MM.1S (cell line): ENCODE measurements around the gene ACIN1.

Experiments used
- DNase-seq: peaks from one replicate; pipeline ENCODE4 v3.0.0-alpha.2; 2015
- H2AFZ ChIP-seq: fragments of 300-600 bp; sonication (generic); 2 replicates; pipeline ENCODE4 v1.6.0; 2016; ENCODE audit warnings: antibody characterized with exemption, low read length
- H3F3A ChIP-seq: fragments of 300-600 bp; sonication (generic); 2 replicates; pipeline ENCODE4 v1.6.1; 2016; ENCODE audit warnings: mild to moderate bottlenecking, antibody characterized with exemption, low read length, moderate library complexity, mixed read lengths; ENCODE audit not compliant: insufficient read depth
- H3K27ac ChIP-seq: fragments of 300-600 bp; sonication (generic); 2 replicates; pipeline ENCODE4 v1.5.1; 2016; ENCODE audit warnings: mild to moderate bottlenecking, low read length
- H3K27me3 ChIP-seq: fragments of 300-600 bp; sonication (generic); replicated peaks from 2 replicates; pipeline ENCODE4 v1.6.0; 2016; ENCODE audit warnings: low read length; ENCODE audit not compliant: insufficient read depth
- H3K36me3 ChIP-seq: fragments of 300-600 bp; sonication (generic); replicated peaks from 2 replicates; pipeline ENCODE4 v1.6.1; 2016; ENCODE audit warnings: mild to moderate bottlenecking, low read length, mixed read lengths; ENCODE audit not compliant: insufficient read depth
- H3K4me1 ChIP-seq: fragments of 300-600 bp; sonication (generic); 2 replicates; pipeline ENCODE4 v1.6.1; 2016; ENCODE audit warnings: low read length, mixed read lengths
- H3K4me2 ChIP-seq: fragments of 300-600 bp; sonication (generic); 2 replicates; pipeline ENCODE4 v1.6.0; 2016; ENCODE audit warnings: low read depth, low read length
- H3K4me3 ChIP-seq: fragments of 300-600 bp; sonication (generic); 2 replicates; pipeline ENCODE4 v1.5.1; 2016; ENCODE audit warnings: low read length, mixed read lengths
- H3K79me2 ChIP-seq: fragments of 300-600 bp; sonication (generic); 2 replicates; pipeline ENCODE4 v1.6.1; 2016; ENCODE audit warnings: mixed run types, low read length, mixed read lengths
- H3K9ac ChIP-seq: fragments of 300-600 bp; sonication (generic); 2 replicates; pipeline ENCODE4 v1.6.1; 2016; ENCODE audit warnings: low read length, mixed read lengths
- H3K9me2 ChIP-seq: fragments of 300-600 bp; sonication (generic); replicated peaks from 2 replicates; pipeline ENCODE4 v1.6.1; 2016; ENCODE audit warnings: mild to moderate bottlenecking, low read length, mixed read lengths; ENCODE audit not compliant: insufficient read depth
- H3K9me3 ChIP-seq: fragments of 300-600 bp; sonication (generic); replicated peaks from 2 replicates; pipeline ENCODE4 v1.6.1; 2016; ENCODE audit warnings: mild to moderate bottlenecking, low read length, mixed read lengths; ENCODE audit not compliant: insufficient read depth
- H4K20me1 ChIP-seq: fragments of 300-600 bp; sonication (generic); 2 replicates; pipeline ENCODE4 v1.6.1; 2016; ENCODE audit warnings: mild to moderate bottlenecking, low read length, moderate library complexity, mixed read lengths; ENCODE audit not compliant: insufficient read depth
- EZH2 ChIP-seq: fragments of 300-600 bp; sonication (generic); optimal IDR thresholded peaks from 2 replicates; pipeline ENCODE3; 2017; ENCODE audit warnings: low read depth, mild to moderate bottlenecking, antibody characterized with exemption, low read length, mixed read lengths
- EZH2phosphoT487 ChIP-seq: fragments of 300-600 bp; sonication (generic); IDR thresholded peaks from 2 replicates; pipeline ENCODE4 v1.6.1; 2018; ENCODE audit warnings: antibody characterized with exemption, low read length
- TF ChIP-seq, protein P1 (sequence below): fragments of 300-600 bp; sonication (generic); IDR thresholded peaks from 2 replicates; pipeline ENCODE4 v1.5.1; 2016; ENCODE audit warnings: antibody characterized with exemption, low read length, mixed read lengths

The ACIN1 gene

DNA sequence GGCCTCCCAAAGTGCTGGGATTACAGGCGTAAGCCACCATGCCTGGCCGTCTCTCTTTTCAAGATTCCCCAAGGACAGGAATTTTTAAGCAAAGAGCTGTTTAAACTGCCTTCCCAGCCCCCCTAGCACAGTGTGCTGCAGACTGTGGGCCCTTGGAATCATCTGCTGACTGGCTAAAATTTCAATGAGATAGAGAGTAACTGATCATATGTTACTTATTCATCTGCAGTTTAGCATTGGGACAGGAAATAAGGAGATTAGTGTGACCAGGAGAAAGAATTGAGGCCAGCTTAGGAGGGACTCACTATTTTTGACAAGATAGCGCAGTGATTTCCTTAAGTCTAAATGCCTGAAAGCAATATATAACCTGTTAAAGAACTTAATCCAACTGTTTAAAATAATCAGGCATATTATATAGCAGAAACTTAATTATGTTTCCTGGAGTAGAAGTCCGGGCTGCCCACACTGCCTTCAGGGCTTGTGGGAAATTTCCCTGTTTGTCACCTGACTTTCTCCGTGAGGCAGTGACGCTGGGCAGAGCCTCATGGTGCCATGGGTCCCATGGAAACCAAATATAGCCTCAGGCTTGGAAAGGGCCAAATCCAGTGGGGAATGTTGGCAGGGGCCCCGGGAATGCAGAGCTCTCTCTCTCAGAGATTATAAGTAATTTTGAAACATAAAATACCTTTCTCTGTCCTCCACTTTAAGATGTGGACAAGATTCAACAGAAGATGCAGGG, 46.9 kb upstream of the ACIN1 start:
- H3K27ac ChIP-seq, result no peak overlapping the region

DNA sequence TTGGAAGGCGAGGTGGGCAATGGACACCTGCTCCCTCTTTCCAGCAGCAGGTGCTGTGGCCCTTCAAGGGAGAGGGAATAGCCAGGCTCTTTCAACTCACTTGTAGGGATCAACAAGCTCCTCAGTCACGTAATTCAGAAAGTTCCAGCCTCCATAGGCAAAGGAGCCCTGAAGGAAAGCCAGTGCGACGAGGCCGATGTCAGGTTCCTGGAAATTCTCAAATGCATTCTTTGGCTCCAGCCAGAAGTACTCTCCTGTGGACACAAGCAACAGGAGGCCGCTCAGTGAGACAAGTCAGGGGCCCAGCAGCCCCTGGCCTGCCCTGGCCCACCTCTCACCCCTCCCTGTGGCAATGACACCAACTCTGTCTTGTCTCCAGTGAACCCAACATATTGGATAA, 45.4 kb upstream of the ACIN1 start:
- Histone ChIP-seq H3K36me3 (no peaks in the 10 kb centered on the region), H3K9me3 (no peaks in the 10 kb centered on the region), H3K9ac (no peak overlapping the region), H3F3A (no peaks in the 10 kb centered on the region), H3K27ac (no peak overlapping the region), H3K79me2 (no peaks in the 10 kb centered on the region), H3K4me2 (no peak overlapping the region), H3K27me3 (no peaks in the 10 kb centered on the region), H3K4me3 (no peak overlapping the region), H4K20me1 (no peaks in the 10 kb centered on the region), H2AFZ (no peak overlapping the region), H3K9me2 (no peaks in the 10 kb centered on the region), H3K4me1 (no peaks in the 10 kb centered on the region)
- DNase-seq, result no peak
- TF ChIP-seq EZH2phosphoT487 (no peak), EZH2 (no peak)
- TF ChIP-seq, protein P1, sequence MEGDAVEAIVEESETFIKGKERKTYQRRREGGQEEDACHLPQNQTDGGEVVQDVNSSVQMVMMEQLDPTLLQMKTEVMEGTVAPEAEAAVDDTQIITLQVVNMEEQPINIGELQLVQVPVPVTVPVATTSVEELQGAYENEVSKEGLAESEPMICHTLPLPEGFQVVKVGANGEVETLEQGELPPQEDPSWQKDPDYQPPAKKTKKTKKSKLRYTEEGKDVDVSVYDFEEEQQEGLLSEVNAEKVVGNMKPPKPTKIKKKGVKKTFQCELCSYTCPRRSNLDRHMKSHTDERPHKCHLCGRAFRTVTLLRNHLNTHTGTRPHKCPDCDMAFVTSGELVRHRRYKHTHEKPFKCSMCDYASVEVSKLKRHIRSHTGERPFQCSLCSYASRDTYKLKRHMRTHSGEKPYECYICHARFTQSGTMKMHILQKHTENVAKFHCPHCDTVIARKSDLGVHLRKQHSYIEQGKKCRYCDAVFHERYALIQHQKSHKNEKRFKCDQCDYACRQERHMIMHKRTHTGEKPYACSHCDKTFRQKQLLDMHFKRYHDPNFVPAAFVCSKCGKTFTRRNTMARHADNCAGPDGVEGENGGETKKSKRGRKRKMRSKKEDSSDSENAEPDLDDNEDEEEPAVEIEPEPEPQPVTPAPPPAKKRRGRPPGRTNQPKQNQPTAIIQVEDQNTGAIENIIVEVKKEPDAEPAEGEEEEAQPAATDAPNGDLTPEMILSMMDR, result no peak

More for the DNA sequence above, 46.9 kb upstream of the ACIN1 start:
- H3K79me2 ChIP-seq, result no peaks in the 10 kb centered on the region
- H3K4me3 ChIP-seq, result no peak overlapping the region
- no peaks in the 10 kb centered on the region for H3K4me1 ChIP-seq
- H3K4me2 ChIP-seq, result no peak overlapping the region
- H3K9ac ChIP-seq, result no peak overlapping the region
- no peaks in the 10 kb centered on the region for H3K36me3 ChIP-seq
- H3K27me3 ChIP-seq, result no peaks in the 10 kb centered on the region
- TF ChIP-seq EZH2 (no peak), EZH2phosphoT487 (no peak)
- TF ChIP-seq, protein P1, result no peak
- no peaks in the 10 kb centered on the region for H3K9me3 ChIP-seq
- no peaks in the 10 kb centered on the region for H3F3A ChIP-seq
- H2AFZ ChIP-seq, result no peak overlapping the region
- no peaks in the 10 kb centered on the region for H4K20me1 ChIP-seq
- no peak for DNase-seq
- H3K9me2 ChIP-seq, result no peaks in the 10 kb centered on the region

DNA sequence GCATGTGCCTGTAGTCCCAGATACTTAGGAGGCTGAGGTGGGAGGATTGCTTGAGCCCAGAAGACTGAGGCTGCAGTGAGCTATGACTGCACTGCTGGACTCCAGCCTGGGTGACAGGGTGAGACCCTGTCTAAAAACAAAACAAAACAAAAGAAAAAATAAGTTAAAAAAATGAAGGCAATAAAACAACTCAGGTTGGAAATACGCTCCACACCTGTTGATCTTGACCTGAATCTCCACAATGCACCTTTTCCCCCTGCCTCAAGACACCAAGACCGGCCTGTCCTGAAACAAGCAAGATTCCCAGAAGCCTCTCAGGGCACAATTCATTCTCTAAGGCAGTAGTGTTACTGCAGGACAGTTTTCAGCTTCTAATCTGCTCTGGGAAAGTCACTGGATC, 44.9 kb upstream of the ACIN1 start:
- Histone ChIP-seq H3K9me2 (no peaks in the 10 kb centered on the region), H3K27me3 (no peaks in the 10 kb centered on the region), H3K4me3 (no peak overlapping the region), H3K4me2 (no peak overlapping the region), H3K4me1 (no peaks in the 10 kb centered on the region), H2AFZ (no peak overlapping the region), H3K27ac (no peak overlapping the region), H3F3A (no peaks in the 10 kb centered on the region), H4K20me1 (no peaks in the 10 kb centered on the region), H3K79me2 (no peaks in the 10 kb centered on the region), H3K9ac (no peak overlapping the region), H3K9me3 (no peaks in the 10 kb centered on the region), H3K36me3 (no peaks in the 10 kb centered on the region)
- TF ChIP-seq EZH2phosphoT487 (no peak), EZH2 (no peak)
- TF ChIP-seq, protein P1, result no peak
- no peak for DNase-seq
